WTC11 (cell line): ENCODE results near the gene COQ9. TPM values are rescaled to one million over a fixed set of nuclear protein-coding genes. Genes with fewer than 3 reads are reported as not detected.
A peak's percentile ranks its signal among the peaks of the same experiment; 100 is the strongest.

Experiments
- ATAC-seq: fragments of 200-7000 bp; cut with Tn5 transposase; 2 replicates; pipeline ENCODE4 v1.10.0; 2021; ENCODE audit warnings: mild to moderate bottlenecking, moderate library complexity
- CTCF ChIA-PET: fragments of 300-600 bp; sonication (Branson Sonifier 250); formaldehyde crosslinking; loops from one replicate; lab custom pipeline; 2021; ENCODE audit warnings: antibody characterized with exemption; lab: Charles Lee
- POLR2A ChIA-PET: fragments of 350-600 bp; sonication (Branson Sonifier 250); formaldehyde crosslinking; loops from one replicate; lab custom pipeline; 2021; ENCODE audit warnings: antibody characterized with exemption; lab: Charles Lee
- DNase-seq: peaks from one replicate; pipeline ENCODE4 v3.0.0; 2021; ENCODE audit warnings: low spot score
- H3K27ac Mint-ChIP-seq: 2 replicates; pipeline ENCODE4 v1.8.0; 2021; ENCODE audit warnings: mixed read lengths
- H3K27me3 Mint-ChIP-seq: 2 replicates; pipeline ENCODE4 v1.8.0; 2021; ENCODE audit warnings: low read depth, mild to moderate bottlenecking, moderate library complexity, mixed read lengths
- H3K36me3 Mint-ChIP-seq: 2 replicates; pipeline ENCODE4 v1.8.0; 2021; ENCODE audit warnings: mixed read lengths
- H3K4me1 Mint-ChIP-seq: 2 replicates; pipeline ENCODE4 v1.8.0; 2022; ENCODE audit warnings: mixed read lengths
- H3K4me3 Mint-ChIP-seq: 2 replicates; pipeline ENCODE4 v1.8.0; 2021; ENCODE audit warnings: mild to moderate bottlenecking, moderate library complexity, mixed read lengths
- H3K9me3 Mint-ChIP-seq: 2 replicates; pipeline ENCODE4 v1.8.0; 2021; ENCODE audit warnings: mixed read lengths
- AR ChIP-seq: fragments of 250-450 bp; sonication (Bioruptor Pico); IDR thresholded peaks from 2 replicates; pipeline ENCODE4 v1.9.0; 2021; ENCODE audit warnings: mild to moderate bottlenecking
- ATF2 ChIP-seq: sonication (generic); formaldehyde crosslinking; IDR thresholded peaks from 2 replicates; pipeline ENCODE4 v1.8.1; 2022; ENCODE audit warnings: low read depth, missing genetic modification reagents, borderline replicate concordance
- CREB1 ChIP-seq: sonication (generic); formaldehyde crosslinking; IDR thresholded peaks from 2 replicates; pipeline ENCODE4 v1.8.0; 2023; ENCODE audit warnings: mild to moderate bottlenecking, missing genetic modification reagents
- FOXP1 ChIP-seq: sonication (generic); formaldehyde crosslinking; IDR thresholded peaks from 2 replicates; pipeline ENCODE4 v1.8.0; 2022; ENCODE audit warnings: missing genetic modification reagents, mild to moderate bottlenecking, moderate library complexity, borderline replicate concordance
- FOXP4 ChIP-seq: sonication (generic); formaldehyde crosslinking; IDR thresholded peaks from 2 replicates; pipeline ENCODE4 v1.8.0; 2022; ENCODE audit warnings: mild to moderate bottlenecking, missing genetic modification reagents
- GRHL2 ChIP-seq: fragments of 250-450 bp; sonication (Bioruptor Pico); IDR thresholded peaks from 2 replicates; pipeline ENCODE4 v1.8.0; 2022; ENCODE audit warnings: mild to moderate bottlenecking, moderate library complexity; ENCODE audit not compliant: insufficient replicate concordance, severe bottlenecking
- HMGA2 ChIP-seq: fragments of 250-450 bp; sonication (Bioruptor Pico); IDR thresholded peaks from 2 replicates; pipeline ENCODE4 v1.4.0; 2021; ENCODE audit warnings: mild to moderate bottlenecking, moderate library complexity
- IRF2 ChIP-seq: sonication (generic); formaldehyde crosslinking; IDR thresholded peaks from 2 replicates; pipeline ENCODE4 v1.8.0; 2022; ENCODE audit warnings: low read depth, missing genetic modification reagents, borderline replicate concordance
- MAX ChIP-seq: sonication (generic); formaldehyde crosslinking; IDR thresholded peaks from 2 replicates; pipeline ENCODE4 v1.8.0; 2022; ENCODE audit warnings: mild to moderate bottlenecking, missing genetic modification reagents
- MLX ChIP-seq: sonication (generic); formaldehyde crosslinking; IDR thresholded peaks from 2 replicates; pipeline ENCODE4 v1.8.1; 2023; ENCODE audit warnings: mild to moderate bottlenecking, missing genetic modification reagents, moderate library complexity
- MYBL2 ChIP-seq: sonication (generic); formaldehyde crosslinking; IDR thresholded peaks from 2 replicates; pipeline ENCODE4 v1.8.1; 2023; ENCODE audit warnings: mild to moderate bottlenecking, moderate library complexity, missing genetic modification reagents
- NFE2L1 ChIP-seq: sonication (generic); formaldehyde crosslinking; IDR thresholded peaks from 2 replicates; pipeline ENCODE4 v1.8.1; 2023; ENCODE audit warnings: missing genetic modification reagents
- NR3C1 ChIP-seq: sonication (generic); formaldehyde crosslinking; conservative IDR thresholded peaks from 2 replicates; pipeline ENCODE4 v1.8.1; 2023; ENCODE audit warnings: low read depth, mild to moderate bottlenecking, missing genetic modification reagents
- PREB ChIP-seq: sonication (generic); formaldehyde crosslinking; IDR thresholded peaks from 2 replicates; pipeline ENCODE4 v1.8.1; 2022; ENCODE audit warnings: mild to moderate bottlenecking, missing genetic modification reagents, moderate library complexity, borderline replicate concordance
- SMAD3 ChIP-seq: sonication (generic); formaldehyde crosslinking; IDR thresholded peaks from 2 replicates; pipeline ENCODE4 v1.8.0; 2022; ENCODE audit warnings: missing genetic modification reagents, mild to moderate bottlenecking, borderline replicate concordance
- USF2 ChIP-seq: sonication (generic); formaldehyde crosslinking; IDR thresholded peaks from 2 replicates; pipeline ENCODE4 v1.8.1; 2023; ENCODE audit warnings: mild to moderate bottlenecking, missing genetic modification reagents, moderate library complexity
- ZNF219 ChIP-seq: sonication (generic); formaldehyde crosslinking; IDR thresholded peaks from 2 replicates; pipeline ENCODE4 v1.8.0; 2023; ENCODE audit warnings: missing genetic modification reagents, mild to moderate bottlenecking, borderline replicate concordance
- ZNF396 ChIP-seq: fragments of 250-450 bp; sonication (Bioruptor Pico); IDR thresholded peaks from 2 replicates; pipeline ENCODE4 v1.8.0; 2021; ENCODE audit warnings: mild to moderate bottlenecking, moderate library complexity, borderline replicate concordance
- ZNF423 ChIP-seq: fragments of 250-450 bp; sonication (Bioruptor Pico); IDR thresholded peaks from 2 replicates; pipeline ENCODE4 v2.1.2; 2022; ENCODE audit warnings: mild to moderate bottlenecking, moderate library complexity
- total RNA-seq: library from RNA; stranded (reverse); gene quantifications from 3 replicates; pipeline ENCODE4 v1.2.3, GENCODE V29; 2021

COQ9 gene
- total RNA-seq, 1 experiment from 2014 or later: 39.2 TPM

- Mint-ChIP-seq H3K36me3 (peaks cover 27% of the 10 kb centered on the region), H3K4me3 (peak overlapping the region; percentile 33; the same call in 1 of the 2 replicates), H3K27me3 (no peaks in the 10 kb centered on the region), H3K9me3 (peaks cover 14% of the 10 kb centered on the region), H3K4me1 (peaks cover 13% of the 10 kb centered on the region), H3K27ac (no peak overlapping the region)
- CTCF ChIA-PET: interaction anchor here (0.7 to 3.8 kb wide), 3 partner anchors 14 to 28 kb away, joined by 6 to 36 read pairs (median 32); partner anchors contain the start of gene POLR2C
- ATAC-seq: no peak
- TF ChIP-seq MYBL2 (CRISPR knock-in tag): no peak
- TF ChIP-seq ZNF219 (CRISPR knock-in tag): no peak
- no peak for TF ChIP-seq ZNF396 (CRISPR knock-in tag)
- TF ChIP-seq AR (CRISPR knock-in tag): no peak
- TF ChIP-seq FOXP4 (CRISPR knock-in tag): no peak
- no peak for TF ChIP-seq NFE2L1 (CRISPR knock-in tag)
- no peak for TF ChIP-seq SMAD3 (CRISPR knock-in tag)
- no peak for TF ChIP-seq PREB (CRISPR knock-in tag)
- TF ChIP-seq FOXP1 (CRISPR knock-in tag): no peak
- no peak for TF ChIP-seq IRF2 (CRISPR knock-in tag)
- no peak for TF ChIP-seq MLX
- TF ChIP-seq GRHL2 (CRISPR knock-in tag): no peak
- no peak for TF ChIP-seq ATF2 (CRISPR knock-in tag)
- no peak for TF ChIP-seq CREB1 (CRISPR knock-in tag)
- no peak for TF ChIP-seq MAX (CRISPR knock-in tag)
- TF ChIP-seq USF2 (CRISPR knock-in tag): no peak
- no peak for TF ChIP-seq NR3C1 (CRISPR knock-in tag)
- TF ChIP-seq ZNF423 (CRISPR knock-in tag): no peak
- no peak for TF ChIP-seq HMGA2 (CRISPR knock-in tag)
- DNase-seq: no peak
- POLR2A ChIA-PET: interaction anchor here (0.7 kb wide), 1 partner anchor 19 kb away, joined by 3 read pairs; no protein-coding TSS in a partner anchor
Measured at GRCh38 chr16:57445510-57445909, 1.8 kb upstream of the COQ9 start.
